Sigmoid colon (tissue), 4 donors: Measurements from ENCODE around the gene HSD17B8.

Experiments
- CTCF ChIP-seq, 4 experiments: fragments of 450-650 bp in 3 of 4; fragments of 200-600 bp in 1 of 4; IDR thresholded peaks; one replicate each; pipeline ENCODE4 v1.5.1; 2016 to 2019; ENCODE audit warnings: antibody characterized with exemption in 4 of 4, mild to moderate bottlenecking in 3 of 4, moderate library complexity in 2 of 4
- POLR2A ChIP-seq, 2 donors: fragments of 450-650 bp; IDR thresholded peaks; one replicate each; pipeline ENCODE4 v1.6.1; 2016; ENCODE audit warnings: antibody characterized with exemption in 2 of 2, mild to moderate bottlenecking in 2 of 2, moderate library complexity in 2 of 2
- POLR2AphosphoS5 ChIP-seq, 4 donors: sonication (generic); formaldehyde crosslinking; IDR thresholded peaks; one replicate each; pipeline ENCODE4 v1.6.1; 2017; ENCODE audit warnings: antibody characterized with exemption in 4 of 4

- TF ChIP-seq CTCF (IDR thresholded peaks at IDR 0.05) (no peak), POLR2AphosphoS5 (IDR thresholded peaks at IDR 0.05) (no peak), POLR2A (IDR thresholded peaks at IDR 0.05) (no peak)
These were observed 5.5 kb upstream of the HSD17B8 start for GRCh38 chr6:33198853-33199436.
